Ovary (tissue), 3 donors: ENCODE measurements around the gene ANKUB1.

Experiments used
- CTCF ChIP-seq, 3 donors: fragments of 450-650 bp in 2 of 3; fragments of 200-600 bp in 1 of 3; IDR thresholded peaks; one replicate each; pipeline versions ENCODE4 v1.5.1 to v1.8.0; 2016 to 2022; ENCODE audit warnings: antibody characterized with exemption in 3 of 3, mild to moderate bottlenecking in 1 of 3
- EP300 ChIP-seq: sonication (generic); formaldehyde crosslinking; IDR thresholded peaks from one replicate; pipeline ENCODE4 v1.6.1; 2017; ENCODE audit warnings: antibody characterized with exemption
- POLR2A ChIP-seq: fragments of 450-650 bp; IDR thresholded peaks from one replicate; pipeline ENCODE4 v1.6.1; 2017; ENCODE audit warnings: antibody characterized with exemption, mild to moderate bottlenecking, moderate library complexity
- donor health status: DM: no; HTN: no; CAD: no.

GRCh38 chr3:149801195-149801594 lies 8.8 kb upstream of the ANKUB1 start:
- TF ChIP-seq CTCF (IDR thresholded peaks at IDR 0.05) (no peak), POLR2A (no peak), EP300 (no peak)
